GM21528 (cell line): ENCODE data around the gene ESYT2.

Experiments
- ATAC-seq: cut with Tn5 transposase; IDR thresholded peaks from one replicate; pipeline ENCODE4 v1.9.1; 2021; ENCODE audit warnings: mild to moderate bottlenecking, moderate library complexity; ENCODE audit not compliant: unreplicated experiment, low FRiP score

The ESYT2 gene

GRCh38 chr7:158748335-158748734 is 81.0 kb downstream of the ESYT2 start:
- no peak for ATAC-seq

DNA sequence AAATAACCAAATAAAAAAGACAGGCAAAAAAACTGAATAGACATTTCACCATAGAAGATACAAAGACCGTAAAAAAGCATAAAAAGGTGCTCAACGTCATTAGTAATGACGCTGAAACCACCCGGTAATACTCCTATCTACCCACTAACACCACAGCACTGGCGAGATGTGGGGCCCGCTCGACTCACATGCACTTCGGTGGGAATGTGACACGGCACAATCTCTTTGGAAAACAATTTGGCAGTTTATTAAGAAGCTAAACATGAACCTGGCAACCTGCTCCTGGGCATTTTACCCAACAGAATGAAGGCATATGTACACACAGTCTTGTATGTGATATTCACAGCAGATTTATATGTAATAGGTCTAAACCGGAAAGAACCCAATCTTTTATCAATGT is 81.9 kb downstream of the ESYT2 start:
- ATAC-seq: no peak

DNA sequence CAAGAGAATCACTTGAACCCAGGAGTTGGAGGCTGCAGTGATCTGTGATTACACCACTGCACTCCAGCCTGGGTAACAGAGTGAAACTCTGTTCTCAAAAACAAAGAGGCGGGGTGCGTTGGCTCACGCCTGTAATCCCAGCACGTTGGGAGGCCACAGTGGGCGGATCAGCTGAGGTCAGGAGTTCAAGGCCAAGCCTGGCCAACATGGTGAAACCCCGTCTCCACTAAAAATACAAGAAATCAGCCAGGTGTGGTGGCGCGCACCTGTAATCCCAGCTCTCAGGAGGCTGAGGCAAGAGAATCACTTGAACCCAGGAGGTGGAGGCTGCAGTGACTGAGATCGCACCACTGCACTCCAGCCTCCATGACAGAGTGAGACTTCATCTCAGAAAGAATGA is 82.4 kb downstream of the ESYT2 start:
- ATAC-seq: no peak

- ATAC-seq: no peak
These were observed 84.1 kb downstream of the ESYT2 start for GRCh38 chr7:158745057-158745715.

GRCh38 chr7:158744070-158744469 is 85.2 kb downstream of the ESYT2 start:
- no peak for ATAC-seq

DNA sequence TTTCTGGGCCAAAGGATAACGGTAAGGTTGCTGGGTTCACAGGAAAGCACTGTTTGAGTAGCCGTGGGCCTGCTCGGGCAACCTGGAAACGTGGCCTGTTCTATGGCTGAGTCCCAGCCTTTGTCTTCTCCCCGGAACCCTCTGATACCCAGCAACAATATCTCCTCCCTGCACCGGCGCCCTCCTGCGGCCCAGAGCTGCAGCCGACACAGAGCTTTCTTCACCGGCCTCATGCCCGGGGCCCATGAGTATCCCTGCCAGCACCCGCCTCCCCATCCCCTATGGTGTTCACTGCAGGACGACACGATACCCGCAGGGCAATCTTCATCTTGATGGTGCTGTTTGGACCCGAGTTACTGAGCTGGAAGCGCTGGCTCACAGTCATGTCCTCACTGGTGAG is 86.1 kb downstream of the ESYT2 start:
- ATAC-seq: no peak

GRCh38 chr7:158742065-158742821 is 87.1 kb downstream of the ESYT2 start:
- no peak for ATAC-seq

DNA sequence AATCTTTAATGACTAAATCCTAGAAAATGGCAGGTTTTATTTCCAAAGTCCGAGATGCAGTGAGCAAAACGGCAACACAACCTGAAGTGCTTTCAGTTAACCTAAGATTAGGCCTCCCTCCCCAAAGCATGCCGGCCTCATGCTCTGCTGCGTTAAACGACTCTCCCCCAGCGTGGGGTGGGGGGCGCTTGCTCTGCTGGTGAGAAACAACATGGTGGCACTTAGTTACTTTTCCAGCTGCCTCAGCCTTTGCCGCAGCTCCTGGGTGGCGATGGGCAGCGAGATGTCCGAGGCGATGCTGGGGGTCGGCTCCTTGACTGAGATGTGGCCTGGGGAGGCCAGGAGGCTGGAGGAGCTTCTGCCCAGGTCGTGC is 88.0 kb downstream of the ESYT2 start:
- no peak for ATAC-seq

- ATAC-seq: no peak
These were observed 88.5 kb downstream of the ESYT2 start for GRCh38 chr7:158740657-158741293.

DNA sequence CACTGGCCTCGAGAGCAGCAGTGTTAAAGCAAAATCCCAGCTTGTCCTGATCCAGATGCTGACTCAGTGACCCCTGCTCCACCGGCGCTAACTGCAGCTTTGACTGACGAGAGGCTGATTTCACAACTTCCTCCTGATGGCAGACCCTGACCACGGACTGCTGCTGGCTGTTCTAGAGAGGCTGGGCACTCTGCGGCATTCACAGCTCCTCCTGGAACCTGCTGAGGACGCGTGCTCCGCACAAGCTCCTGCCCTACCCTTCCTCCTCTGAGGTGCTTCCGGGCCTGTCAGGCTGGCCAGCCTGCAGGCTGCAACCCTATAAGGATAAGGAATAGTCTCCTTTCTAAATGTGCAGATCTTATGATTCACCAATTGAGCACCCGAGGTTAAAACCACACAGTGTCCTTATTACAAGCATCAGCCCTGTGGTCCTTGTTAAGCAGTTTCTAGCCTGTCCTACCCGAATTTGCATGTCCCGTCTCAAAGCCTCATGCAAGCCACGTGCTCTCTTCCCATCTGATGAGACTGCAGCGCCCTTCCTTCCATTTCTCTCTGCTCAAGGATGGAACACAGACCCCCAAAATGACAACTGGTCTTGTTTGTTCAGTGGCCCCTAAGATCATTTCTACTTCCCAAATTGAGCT is 89.2 kb downstream of the ESYT2 start:
- no peak for ATAC-seq

GRCh38 chr7:158738841-158739240 is 90.5 kb downstream of the ESYT2 start:
- ATAC-seq: no peak

GRCh38 chr7:158737064-158737695 is 92.1 kb downstream of the ESYT2 start:
- ATAC-seq: no peak

GRCh38 chr7:158735935-158736334 is 93.4 kb downstream of the ESYT2 start:
- ATAC-seq: no peak

- no peak for ATAC-seq
These were observed 94.4 kb downstream of the ESYT2 start for GRCh38 chr7:158734861-158735260.

DNA sequence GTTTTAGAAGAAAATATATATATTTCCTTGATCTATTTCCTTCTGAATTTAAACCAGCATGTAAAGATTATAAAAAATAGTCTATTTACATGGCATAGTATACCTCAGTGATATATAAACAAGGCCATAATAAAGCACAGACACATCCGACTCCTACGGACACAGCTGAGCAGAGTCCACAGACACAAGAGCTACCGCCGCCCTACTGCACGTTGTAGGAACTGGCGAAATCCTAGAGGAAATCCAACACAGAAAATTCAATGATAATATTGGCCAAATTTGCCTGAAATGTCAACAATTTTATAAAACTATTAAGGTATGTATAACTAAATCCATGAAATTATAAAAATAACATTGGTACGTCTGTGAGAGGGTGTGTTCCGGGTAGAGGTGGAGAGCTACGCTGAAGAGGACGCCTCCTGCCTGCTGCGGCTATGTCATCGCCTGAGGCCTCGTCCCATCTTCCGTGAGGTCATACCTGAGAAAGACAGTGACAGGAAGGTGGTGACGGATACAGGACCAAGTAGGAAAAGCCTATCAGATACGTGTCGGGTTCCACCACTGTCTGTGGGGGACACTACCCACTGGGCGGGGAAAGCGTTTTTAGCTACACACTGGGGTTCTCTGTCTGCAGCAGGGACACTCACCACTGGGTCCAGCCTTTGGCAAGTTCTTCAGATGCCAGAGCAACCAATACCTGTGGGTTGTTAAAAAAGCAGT is 95.4 kb downstream of the ESYT2 start:
- no peak for ATAC-seq

DNA sequence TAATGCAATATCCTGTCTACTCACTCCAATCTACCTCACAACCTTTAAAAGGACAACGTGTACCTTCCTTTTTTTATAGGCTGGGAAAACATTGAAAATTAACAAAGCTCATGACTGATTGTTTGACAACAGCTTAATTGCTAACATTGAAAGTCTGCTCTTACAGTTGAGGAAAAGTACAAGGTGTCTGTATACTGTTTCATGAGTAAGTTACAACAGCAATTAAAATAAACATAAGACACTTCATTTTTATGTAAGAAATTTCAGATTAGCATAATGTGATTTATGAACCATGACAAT is 96.1 kb downstream of the ESYT2 start:
- no peak for ATAC-seq

GRCh38 chr7:158732494-158733219 is 96.7 kb downstream of the ESYT2 start:
- no peak for ATAC-seq

DNA sequence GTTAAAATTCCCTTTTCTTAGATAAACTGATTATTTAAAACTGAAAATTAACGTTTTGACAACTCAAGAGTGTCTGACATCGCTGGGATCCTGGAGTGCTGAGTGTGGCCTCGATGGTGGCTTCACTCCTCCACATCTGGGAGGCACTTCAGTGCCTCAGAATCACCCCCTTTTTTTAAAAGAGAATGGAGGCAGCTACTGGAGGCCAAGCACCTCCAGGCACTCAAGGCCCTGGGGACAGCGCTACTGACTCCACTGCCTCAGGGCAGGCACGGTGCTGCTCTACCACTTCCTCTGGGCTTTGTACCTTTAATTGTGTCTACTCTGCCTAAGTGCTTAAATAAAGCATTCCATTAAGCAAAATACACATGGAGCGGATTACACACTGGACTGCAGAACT is 97.5 kb downstream of the ESYT2 start:
- no peak for ATAC-seq

DNA sequence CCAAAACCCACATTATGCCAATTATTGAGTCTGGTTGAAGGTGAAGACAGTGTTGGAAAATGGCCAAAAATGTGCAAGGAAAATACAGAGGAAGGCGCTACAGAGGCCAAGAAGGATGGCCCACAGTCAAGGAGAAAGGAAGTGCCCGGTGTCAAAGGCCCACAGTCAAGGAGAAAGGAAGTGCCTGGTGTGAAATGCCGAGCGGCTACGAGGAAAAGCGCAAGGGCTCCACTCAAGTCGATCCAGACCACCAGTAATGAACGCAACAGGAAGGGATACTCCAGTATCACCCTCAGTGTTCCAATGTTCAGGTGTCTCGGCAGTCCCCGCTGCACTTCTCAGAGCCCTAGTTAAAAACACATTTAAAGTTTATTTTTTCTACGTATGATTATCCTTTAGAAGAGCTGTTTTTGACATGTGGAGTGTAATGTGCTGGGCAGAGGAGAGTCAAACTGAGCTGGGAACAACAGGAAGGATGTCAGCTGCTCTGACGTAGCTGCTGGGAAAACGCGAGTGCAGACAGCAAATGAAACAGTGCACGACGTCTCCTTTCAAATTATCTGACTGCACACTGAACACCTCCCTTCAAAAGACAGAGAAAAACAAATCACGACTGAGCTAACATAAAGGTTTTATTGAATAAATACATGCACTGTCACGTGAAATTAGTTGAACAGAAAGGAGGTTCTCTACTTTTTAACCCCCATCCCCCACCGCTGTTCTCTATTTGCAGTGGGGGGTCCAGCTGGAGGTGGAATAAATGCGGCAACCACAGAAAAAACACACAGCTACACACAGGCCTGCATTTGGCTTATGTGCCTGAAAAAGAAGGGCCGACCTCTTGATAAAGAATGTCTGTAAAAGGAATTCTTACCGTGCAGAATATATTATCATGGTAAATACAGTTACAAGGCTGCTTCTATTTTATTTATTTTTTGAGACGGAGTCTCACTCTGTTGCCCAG is 98.6 kb downstream of the ESYT2 start:
- no peak for ATAC-seq
